Mucosa of descending colon (tissue), 3 donors: ENCODE results near the gene OSR1. TPM values are rescaled to one million over a fixed set of nuclear protein-coding genes. Genes with fewer than 3 reads are reported as not detected.

ENCODE experiments used
- ATAC-seq: fragments of 200-7000 bp; cut with Tn5 transposase; one replicate; pipeline ENCODE4 v1.9.1; 2020; ENCODE audit warnings: mild to moderate bottlenecking, moderate library complexity
- DNase-seq, 3 donors: peaks; one replicate each; pipeline ENCODE4 v3.0.0-alpha.2; 2020
- H3K36me3 ChIP-seq: fragments of 200-600 bp; one replicate; pipeline ENCODE4 v1.8.0; 2021; ENCODE audit warnings: low read depth, mild to moderate bottlenecking
- H3K4me1 ChIP-seq: fragments of 200-600 bp; one replicate; pipeline ENCODE4 v1.8.0; 2021; ENCODE audit warnings: low read depth, mild to moderate bottlenecking
- H3K4me3 ChIP-seq: fragments of 200-600 bp; one replicate; pipeline ENCODE4 v1.8.0; 2021; ENCODE audit warnings: mild to moderate bottlenecking
- H3K9me3 ChIP-seq: fragments of 200-600 bp; one replicate; pipeline ENCODE4 v1.8.0; 2021; ENCODE audit warnings: mild to moderate bottlenecking
- intact Hi-C, 2 donors: fragments of 100-400 bp; cut with DNase I in 1 of 2; cut with micrococcal nuclease in 1 of 2; formaldehyde crosslinking; loops; one replicate each; pipeline versions ENCODE4 v1.11.0 to v1.11.1; 2022; cut with DNase I, micrococcal nuclease
- total RNA-seq, 3 donors: library from RNA; stranded (reverse); fragmentation: NEBNext Ultra II Directional in 2 of 3; extraction: Animal tissue kit (Norgen Biotek cat#: 25700) in 2 of 3; gene quantifications; one replicate each; pipeline versions ENCODE4 v1.2.1 to v1.2.4, GENCODE V29; 2021 to 2023
- TF ChIP-seq, protein P1 (sequence below): fragments of 200-600 bp; IDR thresholded peaks from one replicate; pipeline ENCODE4 v1.8.0; 2022; ENCODE audit warnings: antibody characterized with exemption, mild to moderate bottlenecking
- donor health status: DM: no; HTN: no; CAD: no; lungs with moderate emphysema.
- donor health status: DM: no; HTN: no; CAD: no.
- donor health status: DM: no; HTN: yes; CAD: no.

OSR1 gene
- total RNA-seq, 3 donors from 2014 or later = 0.69 to 15.8 (median 8.1) TPM

DNA sequence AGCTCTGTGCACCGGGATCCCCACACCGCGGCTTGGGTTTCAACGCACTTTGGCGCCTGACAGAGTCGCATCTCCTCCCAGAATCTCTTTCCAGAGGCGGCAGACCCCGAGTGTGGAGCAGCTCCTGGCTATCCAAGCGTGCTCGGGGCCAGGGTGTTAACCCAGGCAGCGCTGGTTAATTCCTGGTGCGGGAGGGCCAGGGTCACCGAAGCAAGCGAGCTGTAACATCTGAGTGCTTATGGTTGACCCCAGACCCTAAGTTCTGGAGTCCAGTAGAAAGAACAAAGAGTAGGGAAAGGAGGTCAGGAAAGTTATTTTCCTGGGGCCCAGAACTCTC lies 566 bp upstream of the OSR1 start:
- intact Hi-C loops = loop anchor here in 1 of 2 donors (10.0 kb wide), 2 partner anchors 374 to 844 kb away; no protein-coding TSS in a partner anchor
- TF ChIP-seq, protein P1, sequence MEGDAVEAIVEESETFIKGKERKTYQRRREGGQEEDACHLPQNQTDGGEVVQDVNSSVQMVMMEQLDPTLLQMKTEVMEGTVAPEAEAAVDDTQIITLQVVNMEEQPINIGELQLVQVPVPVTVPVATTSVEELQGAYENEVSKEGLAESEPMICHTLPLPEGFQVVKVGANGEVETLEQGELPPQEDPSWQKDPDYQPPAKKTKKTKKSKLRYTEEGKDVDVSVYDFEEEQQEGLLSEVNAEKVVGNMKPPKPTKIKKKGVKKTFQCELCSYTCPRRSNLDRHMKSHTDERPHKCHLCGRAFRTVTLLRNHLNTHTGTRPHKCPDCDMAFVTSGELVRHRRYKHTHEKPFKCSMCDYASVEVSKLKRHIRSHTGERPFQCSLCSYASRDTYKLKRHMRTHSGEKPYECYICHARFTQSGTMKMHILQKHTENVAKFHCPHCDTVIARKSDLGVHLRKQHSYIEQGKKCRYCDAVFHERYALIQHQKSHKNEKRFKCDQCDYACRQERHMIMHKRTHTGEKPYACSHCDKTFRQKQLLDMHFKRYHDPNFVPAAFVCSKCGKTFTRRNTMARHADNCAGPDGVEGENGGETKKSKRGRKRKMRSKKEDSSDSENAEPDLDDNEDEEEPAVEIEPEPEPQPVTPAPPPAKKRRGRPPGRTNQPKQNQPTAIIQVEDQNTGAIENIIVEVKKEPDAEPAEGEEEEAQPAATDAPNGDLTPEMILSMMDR = no peak
- Histone ChIP-seq H3K36me3 (no peaks in the 10 kb centered on the region), H3K4me1 (peaks cover 12% of the 10 kb centered on the region), H3K4me3 (no peak overlapping the region), H3K9me3 (no peaks in the 10 kb centered on the region)
- DNase-seq = no peak
- no peak for ATAC-seq

DNA sequence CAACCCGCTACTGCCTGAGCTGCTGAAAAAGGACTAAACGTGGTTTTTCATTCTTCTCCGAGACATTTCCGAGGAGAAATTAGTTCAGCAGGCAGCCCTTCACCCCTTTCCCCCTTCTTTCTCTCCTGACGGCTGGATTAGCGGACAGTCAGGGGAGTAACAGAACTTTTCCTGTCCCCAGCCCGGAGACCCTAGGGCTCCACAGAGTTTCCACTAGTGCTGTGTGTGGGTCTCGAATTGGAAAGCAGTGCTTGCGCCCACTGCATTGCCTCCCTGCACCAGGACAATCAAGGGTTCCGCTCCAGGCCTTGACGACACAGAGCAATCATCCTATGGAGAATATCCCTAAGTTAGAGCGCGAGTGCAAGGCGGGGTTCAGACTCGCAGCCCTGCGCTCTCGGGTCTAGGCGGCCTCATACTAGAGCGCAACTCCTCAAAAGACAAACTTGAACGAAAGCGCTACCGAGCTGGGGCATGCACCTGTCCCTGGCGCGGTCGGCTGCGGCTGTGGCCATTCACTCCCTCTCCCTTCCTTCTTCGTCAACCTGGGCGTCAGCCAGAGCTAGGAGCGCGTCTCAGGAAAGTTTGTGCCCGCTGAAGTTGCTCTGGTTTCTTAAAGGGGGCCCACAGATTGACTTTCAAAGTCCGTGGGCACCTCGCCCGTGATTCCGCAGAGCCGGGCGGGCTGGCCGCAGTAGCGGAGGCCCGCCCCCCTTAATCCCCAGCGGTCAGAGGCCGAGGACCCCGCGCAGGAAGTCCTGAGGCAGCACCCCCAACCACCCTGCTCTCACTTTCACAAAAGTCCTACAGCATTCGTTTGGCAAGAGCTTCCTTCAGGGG lies 801 bp downstream of the OSR1 start:
- DNase-seq (peak in 2 of 3 donors; percentile 51 to 56), ATAC-seq (peak; percentile 57)
- intact Hi-C loops = loop anchor here in 1 of 2 donors (10.0 kb wide), 2 partner anchors 373 to 843 kb away; no protein-coding TSS in a partner anchor
- Histone ChIP-seq H3K36me3 (no peaks in the 10 kb centered on the region), H3K9me3 (no peaks in the 10 kb centered on the region), H3K4me1 (peaks cover 6% of the 10 kb centered on the region), H3K4me3 (peak overlapping the region; percentile 9)
- TF ChIP-seq, protein P1 = no peak

GRCh38 chr2:19356545-19357401 lies 1.6 kb downstream of the OSR1 start:
- peaks cover 6% of the 10 kb centered on the region for H3K4me1 ChIP-seq
- no peak for DNase-seq
- TF ChIP-seq, protein P1 = no peak

DNA sequence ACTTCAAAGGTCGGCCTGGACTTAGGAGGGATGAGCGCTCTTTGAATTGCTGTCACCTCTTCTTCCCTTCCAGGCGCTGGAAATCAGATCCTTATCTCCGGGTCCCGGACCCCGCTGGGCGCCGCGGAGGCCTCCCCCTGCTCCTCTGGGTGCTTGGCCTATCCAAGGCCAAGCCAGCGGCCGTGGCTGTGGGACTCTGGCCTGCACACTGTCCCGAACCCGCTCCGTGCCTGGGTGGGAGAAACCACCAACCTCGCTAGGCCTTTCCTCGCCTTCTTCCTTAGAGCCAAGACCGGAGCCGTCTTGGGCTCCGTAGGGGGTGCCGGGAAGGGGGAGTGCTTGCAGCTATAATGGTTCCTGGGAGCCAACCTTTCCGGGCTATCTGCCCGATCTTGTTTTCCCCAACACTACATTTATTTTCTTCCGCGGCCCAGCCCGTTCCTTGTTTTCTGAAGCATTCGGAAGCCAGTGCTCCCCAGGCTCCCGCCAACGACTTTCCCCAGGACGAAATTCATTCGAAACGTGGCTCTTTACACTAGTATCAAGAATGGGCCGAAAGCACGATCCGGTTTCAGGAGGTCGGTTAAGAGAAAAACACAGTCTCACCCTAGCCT lies 2.4 kb downstream of the OSR1 start:
- ATAC-seq (no peak), DNase-seq (no peak)
- TF ChIP-seq, protein P1 = no peak
- Histone ChIP-seq H3K4me3 (no peak overlapping the region), H3K36me3 (no peaks in the 10 kb centered on the region), H3K9me3 (no peaks in the 10 kb centered on the region), H3K4me1 (peaks cover 5% of the 10 kb centered on the region)
- intact Hi-C loops = loop anchor here in 1 of 2 donors (10.0 kb wide), 2 partner anchors 371 to 841 kb away; no protein-coding TSS in a partner anchor

More at GRCh38 chr2:19356545-19357401, 1.6 kb downstream of the OSR1 start:
- intact Hi-C loops = loop anchor here in 1 of 2 donors (10.0 kb wide), 2 partner anchors 372 to 842 kb away; no protein-coding TSS in a partner anchor
- no peaks in the 10 kb centered on the region for H3K36me3 ChIP-seq
- H3K9me3 ChIP-seq = no peaks in the 10 kb centered on the region
- H3K4me3 ChIP-seq = no peak overlapping the region
- no peak for ATAC-seq

DNA sequence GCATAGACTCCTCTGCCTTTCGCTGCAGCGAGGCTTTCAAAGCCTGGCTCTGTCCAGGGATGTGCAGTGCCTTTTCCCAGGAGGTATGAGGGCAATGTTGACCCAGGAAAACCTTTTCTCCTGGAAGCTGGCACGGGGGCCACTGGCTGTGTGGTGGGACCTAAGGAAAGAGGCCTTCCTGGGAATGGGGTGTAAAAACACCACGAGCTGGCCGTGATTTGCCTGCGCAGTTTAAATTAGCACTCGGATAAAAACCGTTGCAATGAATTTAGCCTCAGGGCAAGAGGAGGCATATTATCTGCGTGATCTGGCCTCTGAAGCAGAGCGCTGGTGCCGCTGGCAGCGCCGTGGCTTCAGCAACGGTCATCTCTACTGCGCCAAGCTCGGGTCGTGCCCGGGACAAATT lies 3.0 kb downstream of the OSR1 start:
- TF ChIP-seq, protein P1 = no peak
- DNase-seq (no peak), ATAC-seq (no peak)
- intact Hi-C loops = loop anchor here in 1 of 2 donors (10.0 kb wide), 2 partner anchors 371 to 841 kb away; no protein-coding TSS in a partner anchor
- Histone ChIP-seq H3K36me3 (no peaks in the 10 kb centered on the region), H3K4me3 (no peak overlapping the region), H3K9me3 (no peaks in the 10 kb centered on the region), H3K4me1 (peaks cover 11% of the 10 kb centered on the region)
